IMR-90 (cell line): ENCODE results near the gene RAPGEF1. TPM values are rescaled to one million over a fixed set of nuclear protein-coding genes. Genes with fewer than 3 reads are reported as not detected.

Source experiments
- ATAC-seq: fragments of 200-7000 bp; cut with Tn5 transposase; 2 replicates; pipeline ENCODE4 v1.9.1; 2020; ENCODE audit warnings: low read depth, mild to moderate bottlenecking, moderate library complexity
- BruUV-seq: library from RNA; stranded (reverse); fragments of 400-500 nt; replicated peaks from 2 replicates; lab custom pipeline; 2021; lab: Mats Ljungman, UMichigan
- CTCF ChIA-PET: fragments of 300-600 bp; formaldehyde crosslinking; extraction: SDS; loops from one replicate; lab custom pipeline; 2021; ENCODE audit warnings: antibody characterized with exemption; lab: Yijun Ruan, JAX
- POLR2A ChIA-PET: fragments of 300-600 bp; sonication (Branson Sonifier 250); formaldehyde crosslinking; loops from one replicate; lab custom pipeline; 2022; ENCODE audit warnings: antibody characterized with exemption; ENCODE audit not compliant: unreplicated experiment; lab: Charles Lee
- DNase-seq: peaks from one replicate; pipeline ENCODE4 v3.0.0; 2013
- H2AFZ ChIP-seq: replicated peaks from 2 replicates; pipeline ENCODE3; 2013; ENCODE audit warnings: low read length, mild to moderate bottlenecking; ENCODE audit not compliant: poor library complexity
- H2AK5ac ChIP-seq: 2 replicates; pipeline ENCODE4 v1.6.1; 2013; ENCODE audit warnings: low read depth, low read length, inconsistent platforms
- H2AK9ac ChIP-seq: replicated peaks from 2 replicates; pipeline ENCODE3; 2013; ENCODE audit warnings: mild to moderate bottlenecking, low read depth, low read length, moderate library complexity; ENCODE audit not compliant: poor library complexity
- H2BK120ac ChIP-seq: 2 replicates; pipeline ENCODE4 v1.6.1; 2013; ENCODE audit warnings: low read depth, low read length, inconsistent platforms
- H2BK15ac ChIP-seq: 3 replicates; pipeline ENCODE4 v1.6.1; 2013; ENCODE audit warnings: low read depth, low read length, inconsistent platforms
- H2BK20ac ChIP-seq: 2 replicates; pipeline ENCODE4 v1.6.1; 2013; ENCODE audit warnings: low read depth, mild to moderate bottlenecking, inconsistent platforms, low read length, moderate library complexity
- H2BK5ac ChIP-seq: 2 replicates; pipeline ENCODE4 v1.6.1; 2013; ENCODE audit warnings: mild to moderate bottlenecking, low read depth, low read length, inconsistent platforms; ENCODE audit not compliant: poor library complexity, severe bottlenecking
- H3K14ac ChIP-seq: replicated peaks from 2 replicates; pipeline ENCODE4 v1.6.1; 2013; ENCODE audit warnings: low read depth, low read length, inconsistent platforms
- H3K18ac ChIP-seq: 2 replicates; pipeline ENCODE4 v1.6.1; 2013; ENCODE audit warnings: low read depth, low read length, control low read depth
- H3K23ac ChIP-seq: 2 replicates; pipeline ENCODE4 v1.6.1; 2013; ENCODE audit warnings: low read depth, low read length, inconsistent platforms
- H3K27ac ChIP-seq: 2 replicates; pipeline ENCODE4 v1.5.1; 2013; ENCODE audit warnings: mild to moderate bottlenecking, control low read depth, low read length; ENCODE audit not compliant: insufficient read depth
- H3K27me3 ChIP-seq: 2 replicates; pipeline ENCODE4 v1.6.1; 2013; ENCODE audit warnings: low read length; ENCODE audit not compliant: control insufficient read depth, insufficient read depth
- H3K36me3 ChIP-seq: 2 replicates; pipeline ENCODE4 v1.6.1; 2013; ENCODE audit warnings: low read length, mixed read lengths; ENCODE audit not compliant: control insufficient read depth, insufficient read depth
- H3K4ac ChIP-seq: 2 replicates; pipeline ENCODE4 v1.6.1; 2013; ENCODE audit warnings: low read depth, low read length, inconsistent platforms
- H3K4me1 ChIP-seq: 2 replicates; pipeline ENCODE4 v1.6.1; 2013; ENCODE audit warnings: low read length, mixed read lengths; ENCODE audit not compliant: control insufficient read depth, insufficient read depth
- H3K4me2 ChIP-seq: 2 replicates; pipeline ENCODE4 v1.6.1; 2013; ENCODE audit warnings: low read depth, mild to moderate bottlenecking, control low read depth, low read length, moderate library complexity
- H3K4me3 ChIP-seq: 2 replicates; pipeline ENCODE4 v1.5.1; 2013; ENCODE audit warnings: low read depth, mild to moderate bottlenecking, control low read depth, low read length, moderate library complexity; ENCODE audit not compliant: insufficient read depth
- H3K56ac ChIP-seq: 2 replicates; pipeline ENCODE4 v1.6.1; 2013; ENCODE audit warnings: low read length, inconsistent platforms; ENCODE audit not compliant: insufficient read depth; ENCODE audit errors: extremely low read depth
- H3K79me1 ChIP-seq, 2 experiments: 2 replicates each; pipeline ENCODE4 v1.6.1; 2013; ENCODE audit warnings: low read length in 2 of 2, inconsistent platforms in 1 of 2, low read depth in 1 of 2
- H3K9ac ChIP-seq: 2 replicates; pipeline ENCODE4 v1.6.1; 2013; ENCODE audit warnings: low read depth, low read length, control low read depth
- H3K9me1 ChIP-seq: 2 replicates; pipeline ENCODE4 v1.6.1; 2013; ENCODE audit warnings: low read length, inconsistent platforms; ENCODE audit not compliant: insufficient read depth
- H3K9me3 ChIP-seq: 2 replicates; pipeline ENCODE4 v1.6.1; 2013; ENCODE audit warnings: low read length; ENCODE audit not compliant: control insufficient read depth, insufficient read depth
- H4K20me1 ChIP-seq: 2 replicates; pipeline ENCODE4 v1.6.1; 2013; ENCODE audit warnings: low read length, inconsistent platforms; ENCODE audit not compliant: insufficient read depth
- H4K5ac ChIP-seq: 2 replicates; pipeline ENCODE4 v1.6.1; 2013; ENCODE audit warnings: mild to moderate bottlenecking, low read depth, low read length, control low read depth
- H4K8ac ChIP-seq, 2 experiments: 2 replicates each; pipeline ENCODE4 v1.6.1; 2013; ENCODE audit warnings: low read depth in 2 of 2, low read length in 2 of 2, control low read depth in 1 of 2, inconsistent platforms in 1 of 2
- H4K91ac ChIP-seq: 2 replicates; pipeline ENCODE4 v1.6.1; 2013; ENCODE audit warnings: low read depth, low read length, inconsistent platforms; ENCODE audit not compliant: insufficient read depth
- MAZ ChIP-seq: IDR thresholded peaks from 2 replicates; pipeline ENCODE4 v1.6.1; 2012; ENCODE audit warnings: low read depth, mild to moderate bottlenecking, low read length, improper control_type of control experiment, moderate library complexity, borderline replicate concordance
- RAD21 ChIP-seq: IDR thresholded peaks from 2 replicates; pipeline ENCODE4 v1.6.1; 2012; ENCODE audit warnings: low read length, improper control_type of control experiment
- RCOR1 ChIP-seq: IDR thresholded peaks from 2 replicates; pipeline ENCODE4 v1.6.1; 2012; ENCODE audit warnings: mild to moderate bottlenecking, low read length, improper control_type of control experiment; ENCODE audit not compliant: insufficient replicate concordance
- RFX5 ChIP-seq: IDR thresholded peaks from 2 replicates; pipeline ENCODE4 v1.8.0; 2012; ENCODE audit warnings: low read depth, mild to moderate bottlenecking, low read length, moderate library complexity
- SMC3 ChIP-seq: fragments of 150-350 bp; IDR thresholded peaks from 2 replicates; pipeline ENCODE4 v1.6.1; 2016; ENCODE audit warnings: low read depth, mild to moderate bottlenecking, antibody characterized with exemption, low read length, moderate library complexity
- WGBS, 2 experiments: methylation state at CpG; one replicate each; pipeline versions ENCODE4 v1.1.5 to v1.1.7; 2013; ENCODE audit warnings: missing lambda C conversion rate in 2 of 2; ENCODE audit not compliant: insufficient read length in 1 of 2; ENCODE audit errors: extremely low coverage in 2 of 2; 5-methylcytosine and 5-hydroxymethylcytosine counted together
- dilution Hi-C: fragments of 300-500 bp; cut with HindIII; formaldehyde crosslinking; loops from one replicate; pipeline ENCODE4 v1.14.3; 2018; ENCODE audit warnings: low sequenced_read_pairs; ENCODE audit not compliant: unreplicated experiment
- in situ Hi-C: fragments of 300-500 bp; cut with MboI; formaldehyde crosslinking; loops from 3 replicates; pipeline ENCODE4 v1.14.3; 2019; ENCODE audit warnings: low sequenced_read_pairs, inconsistent platforms, mixed read lengths
- intact Hi-C: fragments of 100-400 bp; cut with micrococcal nuclease; formaldehyde crosslinking; loops from 2 replicates; pipeline ENCODE4 v1.10.0; 2022
- polyA plus RNA-seq, 3 experiments: library from polyadenylated mRNA; depleted of rRNA; stranded (reverse); fragments of >200 nt; gene quantifications; 2 replicates each; pipeline ENCODE4 v1.2.3, GENCODE V29; 2012; ENCODE audit warnings: low replicate concordance in 1 of 3
- total RNA-seq: library from RNA; depleted of rRNA; stranded (reverse); fragments of >200 nt; gene quantifications from 2 replicates; pipeline ENCODE4 v1.2.3, GENCODE V29; 2012
- TF ChIP-seq, protein P1 (sequence below): fragments of 150-350 bp; IDR thresholded peaks from 2 replicates; pipeline ENCODE4 v1.6.1; 2016; ENCODE audit warnings: low read depth, mild to moderate bottlenecking, low read length, moderate library complexity, borderline replicate concordance

The RAPGEF1 gene
- total and polyA plus RNA-seq, 2 of the 4 experiments (the other 2 are of a cell fraction): 13.1 to 22.3 TPM

DNA sequence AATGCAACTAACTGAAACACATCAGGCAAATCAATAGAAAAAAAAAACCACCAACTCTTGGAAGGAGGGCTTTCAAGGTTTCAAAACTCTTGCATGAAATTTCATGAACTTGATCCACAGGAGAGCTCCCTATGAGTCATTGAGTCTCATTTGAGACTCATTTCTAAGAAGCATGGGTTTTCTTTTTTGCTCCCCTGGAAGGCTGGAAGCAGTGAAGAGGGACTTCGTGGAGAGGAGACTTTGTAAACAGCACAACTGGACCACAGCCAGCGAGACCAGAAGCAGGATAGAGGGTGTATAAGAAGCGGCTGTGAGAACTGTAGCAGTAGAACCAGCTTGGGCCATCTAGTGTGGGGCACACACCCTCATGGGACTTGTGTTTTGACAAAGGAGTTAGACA lies 41.2 kb upstream of the RAPGEF1 start:
- BruUV-seq: no TSS peak

More for the DNA sequence above, 41.2 kb upstream of the RAPGEF1 start:
- Histone ChIP-seq H2AK9ac (no peak overlapping the region), H4K8ac (no peak overlapping the region), H3K4me1 (no peaks in the 10 kb centered on the region), H3K14ac (no peak overlapping the region), H4K91ac (no peak overlapping the region), H3K56ac (no peak overlapping the region), H3K27me3 (peaks cover 40% of the 10 kb centered on the region), H3K4ac (no peak overlapping the region), H2BK20ac (no peak overlapping the region), H2BK15ac (no peak overlapping the region), H3K4me2 (no peak overlapping the region), H3K79me1 (no peaks in the 10 kb centered on the region), H3K23ac (no peak overlapping the region), H2BK5ac (no peak overlapping the region), H3K36me3 (no peaks in the 10 kb centered on the region), H3K9me3 (peaks cover 4% of the 10 kb centered on the region), H4K5ac (no peak overlapping the region), H3K18ac (no peak overlapping the region), H2AFZ (no peak overlapping the region), H2AK5ac (no peak overlapping the region), H2BK120ac (no peak overlapping the region), H4K20me1 (0 out of 2 replicates have a peak, but pooled peaks cover 4% of the 10 kb centered on the region), H3K4me3 (no peak overlapping the region), H3K27ac (no peak overlapping the region), H3K9ac (no peak overlapping the region), H3K9me1 (no peaks in the 10 kb centered on the region; the same call in 1 of the 2 replicates)
- ATAC-seq (no peak), DNase-seq (no peak)
- WGBS, 2 experiments: no CpG with 5 or more reads among the region's 3 CpGs
- CTCF ChIA-PET: interaction anchor here (0.6 kb wide), 2 partner anchors 174 to 179 kb away, joined by 3 to 4 read pairs; no protein-coding TSS in a partner anchor
- dilution Hi-C loops (no loop called here), intact Hi-C loops (no loop called here), in situ Hi-C loops (no loop called here)
- TF ChIP-seq RCOR1: no peak
- TF ChIP-seq MAZ: no peak
- no peak for TF ChIP-seq SMC3
- TF ChIP-seq RAD21: no peak
- no peak for TF ChIP-seq RFX5
- TF ChIP-seq, protein P1, sequence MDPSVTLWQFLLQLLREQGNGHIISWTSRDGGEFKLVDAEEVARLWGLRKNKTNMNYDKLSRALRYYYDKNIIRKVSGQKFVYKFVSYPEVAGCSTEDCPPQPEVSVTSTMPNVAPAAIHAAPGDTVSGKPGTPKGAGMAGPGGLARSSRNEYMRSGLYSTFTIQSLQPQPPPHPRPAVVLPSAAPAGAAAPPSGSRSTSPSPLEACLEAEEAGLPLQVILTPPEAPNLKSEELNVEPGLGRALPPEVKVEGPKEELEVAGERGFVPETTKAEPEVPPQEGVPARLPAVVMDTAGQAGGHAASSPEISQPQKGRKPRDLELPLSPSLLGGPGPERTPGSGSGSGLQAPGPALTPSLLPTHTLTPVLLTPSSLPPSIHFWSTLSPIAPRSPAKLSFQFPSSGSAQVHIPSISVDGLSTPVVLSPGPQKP: no peak
- POLR2A ChIA-PET: no interaction called here
